IMR-90 (cell line): ENCODE results near the gene CEACAM6. TPM values are rescaled to one million over a fixed set of nuclear protein-coding genes. Genes with fewer than 3 reads are reported as not detected.
A peak's percentile ranks its signal among the peaks of the same experiment; 100 is the strongest.

Source experiments
- ATAC-seq: fragments of 200-7000 bp; cut with Tn5 transposase; 2 replicates; pipeline ENCODE4 v1.9.1; 2020; ENCODE audit warnings: low read depth, mild to moderate bottlenecking, moderate library complexity
- BruUV-seq: library from RNA; stranded (reverse); fragments of 400-500 nt; replicated peaks from 2 replicates; lab custom pipeline; 2021; lab: Mats Ljungman, UMichigan
- CTCF ChIA-PET: fragments of 300-600 bp; formaldehyde crosslinking; extraction: SDS; loops from one replicate; lab custom pipeline; 2021; ENCODE audit warnings: antibody characterized with exemption; lab: Yijun Ruan, JAX
- POLR2A ChIA-PET: fragments of 300-600 bp; sonication (Branson Sonifier 250); formaldehyde crosslinking; loops from one replicate; lab custom pipeline; 2022; ENCODE audit warnings: antibody characterized with exemption; ENCODE audit not compliant: unreplicated experiment; lab: Charles Lee
- DNase-seq: peaks from one replicate; pipeline ENCODE4 v3.0.0; 2013
- H2AFZ ChIP-seq: replicated peaks from 2 replicates; pipeline ENCODE3; 2013; ENCODE audit warnings: low read length, mild to moderate bottlenecking; ENCODE audit not compliant: poor library complexity
- H2AK5ac ChIP-seq: 2 replicates; pipeline ENCODE4 v1.6.1; 2013; ENCODE audit warnings: low read depth, low read length, inconsistent platforms
- H2AK9ac ChIP-seq: replicated peaks from 2 replicates; pipeline ENCODE3; 2013; ENCODE audit warnings: mild to moderate bottlenecking, low read depth, low read length, moderate library complexity; ENCODE audit not compliant: poor library complexity
- H2BK120ac ChIP-seq: 2 replicates; pipeline ENCODE4 v1.6.1; 2013; ENCODE audit warnings: low read depth, low read length, inconsistent platforms
- H2BK15ac ChIP-seq: 3 replicates; pipeline ENCODE4 v1.6.1; 2013; ENCODE audit warnings: low read depth, low read length, inconsistent platforms
- H2BK20ac ChIP-seq: 2 replicates; pipeline ENCODE4 v1.6.1; 2013; ENCODE audit warnings: low read depth, mild to moderate bottlenecking, inconsistent platforms, low read length, moderate library complexity
- H2BK5ac ChIP-seq: 2 replicates; pipeline ENCODE4 v1.6.1; 2013; ENCODE audit warnings: mild to moderate bottlenecking, low read depth, low read length, inconsistent platforms; ENCODE audit not compliant: poor library complexity, severe bottlenecking
- H3K14ac ChIP-seq: replicated peaks from 2 replicates; pipeline ENCODE4 v1.6.1; 2013; ENCODE audit warnings: low read depth, low read length, inconsistent platforms
- H3K18ac ChIP-seq: 2 replicates; pipeline ENCODE4 v1.6.1; 2013; ENCODE audit warnings: low read depth, low read length, control low read depth
- H3K23ac ChIP-seq: 2 replicates; pipeline ENCODE4 v1.6.1; 2013; ENCODE audit warnings: low read depth, low read length, inconsistent platforms
- H3K27ac ChIP-seq: 2 replicates; pipeline ENCODE4 v1.5.1; 2013; ENCODE audit warnings: mild to moderate bottlenecking, control low read depth, low read length; ENCODE audit not compliant: insufficient read depth
- H3K27me3 ChIP-seq: 2 replicates; pipeline ENCODE4 v1.6.1; 2013; ENCODE audit warnings: low read length; ENCODE audit not compliant: control insufficient read depth, insufficient read depth
- H3K36me3 ChIP-seq: 2 replicates; pipeline ENCODE4 v1.6.1; 2013; ENCODE audit warnings: low read length, mixed read lengths; ENCODE audit not compliant: control insufficient read depth, insufficient read depth
- H3K4ac ChIP-seq: 2 replicates; pipeline ENCODE4 v1.6.1; 2013; ENCODE audit warnings: low read depth, low read length, inconsistent platforms
- H3K4me1 ChIP-seq: 2 replicates; pipeline ENCODE4 v1.6.1; 2013; ENCODE audit warnings: low read length, mixed read lengths; ENCODE audit not compliant: control insufficient read depth, insufficient read depth
- H3K4me2 ChIP-seq: 2 replicates; pipeline ENCODE4 v1.6.1; 2013; ENCODE audit warnings: low read depth, mild to moderate bottlenecking, control low read depth, low read length, moderate library complexity
- H3K4me3 ChIP-seq: 2 replicates; pipeline ENCODE4 v1.5.1; 2013; ENCODE audit warnings: low read depth, mild to moderate bottlenecking, control low read depth, low read length, moderate library complexity; ENCODE audit not compliant: insufficient read depth
- H3K56ac ChIP-seq: 2 replicates; pipeline ENCODE4 v1.6.1; 2013; ENCODE audit warnings: low read length, inconsistent platforms; ENCODE audit not compliant: insufficient read depth; ENCODE audit errors: extremely low read depth
- H3K79me1 ChIP-seq, 2 experiments: 2 replicates each; pipeline ENCODE4 v1.6.1; 2013; ENCODE audit warnings: low read length in 2 of 2, inconsistent platforms in 1 of 2, low read depth in 1 of 2
- H3K9ac ChIP-seq: 2 replicates; pipeline ENCODE4 v1.6.1; 2013; ENCODE audit warnings: low read depth, low read length, control low read depth
- H3K9me1 ChIP-seq: 2 replicates; pipeline ENCODE4 v1.6.1; 2013; ENCODE audit warnings: low read length, inconsistent platforms; ENCODE audit not compliant: insufficient read depth
- H3K9me3 ChIP-seq: 2 replicates; pipeline ENCODE4 v1.6.1; 2013; ENCODE audit warnings: low read length; ENCODE audit not compliant: control insufficient read depth, insufficient read depth
- H4K20me1 ChIP-seq: 2 replicates; pipeline ENCODE4 v1.6.1; 2013; ENCODE audit warnings: low read length, inconsistent platforms; ENCODE audit not compliant: insufficient read depth
- H4K5ac ChIP-seq: 2 replicates; pipeline ENCODE4 v1.6.1; 2013; ENCODE audit warnings: mild to moderate bottlenecking, low read depth, low read length, control low read depth
- H4K8ac ChIP-seq, 2 experiments: 2 replicates each; pipeline ENCODE4 v1.6.1; 2013; ENCODE audit warnings: low read depth in 2 of 2, low read length in 2 of 2, control low read depth in 1 of 2, inconsistent platforms in 1 of 2
- H4K91ac ChIP-seq: 2 replicates; pipeline ENCODE4 v1.6.1; 2013; ENCODE audit warnings: low read depth, low read length, inconsistent platforms; ENCODE audit not compliant: insufficient read depth
- BHLHE40 ChIP-seq: fragments of 150-350 bp; IDR thresholded peaks from 2 replicates; pipeline ENCODE4 v1.6.1; 2016; ENCODE audit warnings: mild to moderate bottlenecking, low read depth, low read length
- CEBPB ChIP-seq: IDR thresholded peaks from 2 replicates; pipeline ENCODE4 v1.6.1; 2012; ENCODE audit warnings: low read depth, low read length, improper control_type of control experiment
- CHD1 ChIP-seq: IDR thresholded peaks from 2 replicates; pipeline ENCODE4 v1.6.1; 2012; ENCODE audit warnings: low read depth, low read length, improper control_type of control experiment
- CTCF ChIP-seq: conservative IDR thresholded peaks from 2 replicates; pipeline ENCODE4 v1.5.1; 2012; ENCODE audit warnings: mild to moderate bottlenecking, low read depth, low read length, improper control_type of control experiment
- ELK1 ChIP-seq: fragments of 150-350 bp; IDR thresholded peaks from 2 replicates; pipeline ENCODE4 v1.6.1; 2016; ENCODE audit warnings: low read depth, mild to moderate bottlenecking, low read length, moderate library complexity, borderline replicate concordance
- FOS ChIP-seq: fragments of 150-350 bp; IDR thresholded peaks from 2 replicates; pipeline ENCODE4 v1.6.1; 2016; ENCODE audit warnings: low read depth, low read length
- MAFK ChIP-seq: IDR thresholded peaks from 2 replicates; pipeline ENCODE4 v1.6.1; 2012; ENCODE audit warnings: low read depth, low read length, improper control_type of control experiment
- MXI1 ChIP-seq: IDR thresholded peaks from 2 replicates; pipeline ENCODE4 v1.6.1; 2012; ENCODE audit warnings: low read depth, mild to moderate bottlenecking, low read length, moderate library complexity, borderline replicate concordance
- NFE2L2 ChIP-seq: fragments of 150-350 bp; IDR thresholded peaks from 2 replicates; pipeline ENCODE4 v1.6.1; 2016; ENCODE audit warnings: low read depth, mild to moderate bottlenecking, low read length
- RAD21 ChIP-seq: IDR thresholded peaks from 2 replicates; pipeline ENCODE4 v1.6.1; 2012; ENCODE audit warnings: low read length, improper control_type of control experiment
- RCOR1 ChIP-seq: IDR thresholded peaks from 2 replicates; pipeline ENCODE4 v1.6.1; 2012; ENCODE audit warnings: mild to moderate bottlenecking, low read length, improper control_type of control experiment; ENCODE audit not compliant: insufficient replicate concordance
- RFX5 ChIP-seq: IDR thresholded peaks from 2 replicates; pipeline ENCODE4 v1.8.0; 2012; ENCODE audit warnings: low read depth, mild to moderate bottlenecking, low read length, moderate library complexity
- SMC3 ChIP-seq: fragments of 150-350 bp; IDR thresholded peaks from 2 replicates; pipeline ENCODE4 v1.6.1; 2016; ENCODE audit warnings: low read depth, mild to moderate bottlenecking, antibody characterized with exemption, low read length, moderate library complexity
- USF2 ChIP-seq: fragments of 150-350 bp; IDR thresholded peaks from 2 replicates; pipeline ENCODE4 v1.6.1; 2017; ENCODE audit warnings: mild to moderate bottlenecking, antibody characterized with exemption, low read length, low read depth
- WGBS, 2 experiments: methylation state at CpG; one replicate each; pipeline versions ENCODE4 v1.1.5 to v1.1.7; 2013; ENCODE audit warnings: missing lambda C conversion rate in 2 of 2; ENCODE audit not compliant: insufficient read length in 1 of 2; ENCODE audit errors: extremely low coverage in 2 of 2; 5-methylcytosine and 5-hydroxymethylcytosine counted together
- dilution Hi-C: fragments of 300-500 bp; cut with HindIII; formaldehyde crosslinking; loops from one replicate; pipeline ENCODE4 v1.14.3; 2018; ENCODE audit warnings: low sequenced_read_pairs; ENCODE audit not compliant: unreplicated experiment
- in situ Hi-C: fragments of 300-500 bp; cut with MboI; formaldehyde crosslinking; loops from 3 replicates; pipeline ENCODE4 v1.14.3; 2019; ENCODE audit warnings: low sequenced_read_pairs, inconsistent platforms, mixed read lengths
- intact Hi-C: fragments of 100-400 bp; cut with micrococcal nuclease; formaldehyde crosslinking; loops from 2 replicates; pipeline ENCODE4 v1.10.0; 2022
- polyA plus RNA-seq, 3 experiments: library from polyadenylated mRNA; depleted of rRNA; stranded (reverse); fragments of >200 nt; gene quantifications; 2 replicates each; pipeline ENCODE4 v1.2.3, GENCODE V29; 2012; ENCODE audit warnings: low replicate concordance in 1 of 3
- total RNA-seq: library from RNA; depleted of rRNA; stranded (reverse); fragments of >200 nt; gene quantifications from 2 replicates; pipeline ENCODE4 v1.2.3, GENCODE V29; 2012

CEACAM6 gene
- total and polyA plus RNA-seq, 2 of the 4 experiments (the other 2 are of a cell fraction) = not detected

- no peaks in the 10 kb centered on the region for H3K4me1 ChIP-seq
- no peaks in the 10 kb centered on the region for H3K9me3 ChIP-seq
- no peak overlapping the region for H3K56ac ChIP-seq
- H3K14ac ChIP-seq = no peak overlapping the region
- H2BK120ac ChIP-seq = no peak overlapping the region
- H2BK20ac ChIP-seq = no peak overlapping the region
- WGBS, 2 experiments = 0% methylated on average over 1 of the region's 12 CpGs; no CpG with 5 or more reads in 1 of the 2 experiments
- dilution Hi-C loops (no loop called here), intact Hi-C loops (loop anchor here (2.0 kb wide), 1 partner anchor 178 kb away; no protein-coding TSS in a partner anchor), in situ Hi-C loops (no loop called here)
- no peak overlapping the region for H3K23ac ChIP-seq
- BruUV-seq = no TSS peak
- peak overlapping the region; percentile 66 for H2AK9ac ChIP-seq
- ChIA-PET CTCF (interaction anchor here (0.7 to 1.0 kb wide), 4 partner anchors 10 to 1851 kb away, joined by 3 to 4 read pairs (median 3); no protein-coding TSS in a partner anchor), POLR2A (no interaction called here)
- H4K91ac ChIP-seq = no peak overlapping the region
- H3K9ac ChIP-seq = no peak overlapping the region
- no peaks in the 10 kb centered on the region for H4K20me1 ChIP-seq
- H3K4me2 ChIP-seq = no peak overlapping the region
- DNase-seq (peak; percentile 15), ATAC-seq (peak; percentile 51; the same call in 1 of the 2 replicates)
- no peaks in the 10 kb centered on the region for H3K9me1 ChIP-seq
- H4K5ac ChIP-seq = no peak overlapping the region
- no peak overlapping the region for H3K4ac ChIP-seq
- H3K79me1 ChIP-seq = no peaks in the 10 kb centered on the region
- H3K4me3 ChIP-seq = no peak overlapping the region
- no peak overlapping the region for H2AK5ac ChIP-seq
- H3K18ac ChIP-seq = no peak overlapping the region
- H2AFZ ChIP-seq = no peak overlapping the region
- no peaks in the 10 kb centered on the region; the same call in 1 of the 2 replicates for H3K27me3 ChIP-seq
- no peak overlapping the region for H2BK5ac ChIP-seq
- H2BK15ac ChIP-seq = no peak overlapping the region
- no peaks in the 10 kb centered on the region for H3K36me3 ChIP-seq
- H3K27ac ChIP-seq = no peak overlapping the region
- H4K8ac ChIP-seq = no peak overlapping the region
- no peak for TF ChIP-seq MXI1
- TF ChIP-seq RAD21 = peak; percentile 48
- TF ChIP-seq ELK1 = no peak
- TF ChIP-seq CTCF = peak; percentile 48
- no peak for TF ChIP-seq USF2
- no peak for TF ChIP-seq FOS
- TF ChIP-seq CHD1 = no peak
- TF ChIP-seq NFE2L2 = no peak
- no peak for TF ChIP-seq CEBPB
- peak; percentile 26; the same call in 1 of the 2 replicates for TF ChIP-seq SMC3
- no peak for TF ChIP-seq RCOR1
- TF ChIP-seq MAFK = no peak
- TF ChIP-seq BHLHE40 = no peak
- TF ChIP-seq RFX5 = no peak
Observed at GRCh38 chr19:41821003-41821735, 65.8 kb downstream of the CEACAM6 start.
